PC-9 (cell line): ENCODE measurements around the gene PXDN.

Source experiments
- CTCF ChIP-seq: fragments of 200-600 bp; sonication (generic); conservative IDR thresholded peaks from 2 replicates; pipeline ENCODE4 v1.6.1; 2017; ENCODE audit warnings: mixed run types, antibody characterized with exemption, mild to moderate bottlenecking, moderate library complexity
- EZH2 ChIP-seq: fragments of 200-600 bp; sonication (generic); IDR thresholded peaks from 2 replicates; pipeline ENCODE4 v1.8.0; 2017; ENCODE audit warnings: antibody characterized with exemption, low read depth

- TF ChIP-seq CTCF, result no peak
- no peak for TF ChIP-seq EZH2
Measured at GRCh38 chr2:1603521-1603920, 140.8 kb downstream of the PXDN start.
